Glutamatergic neuron (in vitro differentiated cells): ENCODE results near the gene GPC6. TPM values are rescaled to one million over a fixed set of nuclear protein-coding genes. Genes with fewer than 3 reads are reported as not detected.

Experiments used
- DNase-seq: peaks from one replicate; pipeline ENCODE4 v3.0.0; 2022
- H3K27ac Mint-ChIP-seq: one replicate; pipeline ENCODE4 v1.8.0; 2020; ENCODE audit warnings: mild to moderate bottlenecking, mixed read lengths, inconsistent platforms; ENCODE audit not compliant: unreplicated experiment
- H3K27me3 Mint-ChIP-seq: one replicate; pipeline ENCODE4 v1.8.0; 2020; ENCODE audit warnings: mild to moderate bottlenecking, moderate library complexity, mixed read lengths, inconsistent platforms; ENCODE audit not compliant: unreplicated experiment
- H3K36me3 Mint-ChIP-seq: one replicate; pipeline ENCODE4 v1.8.0; 2020; ENCODE audit warnings: mild to moderate bottlenecking, mixed read lengths, inconsistent platforms; ENCODE audit not compliant: unreplicated experiment
- H3K4me1 Mint-ChIP-seq: one replicate; pipeline ENCODE4 v1.8.0; 2020; ENCODE audit warnings: mild to moderate bottlenecking, low read depth, mixed read lengths, inconsistent platforms; ENCODE audit not compliant: unreplicated experiment
- H3K4me3 Mint-ChIP-seq: one replicate; pipeline ENCODE4 v1.8.0; 2020; ENCODE audit warnings: mild to moderate bottlenecking, mixed read lengths, inconsistent platforms; ENCODE audit not compliant: unreplicated experiment
- H3K9me3 Mint-ChIP-seq: one replicate; pipeline ENCODE4 v1.8.0; 2020; ENCODE audit warnings: mild to moderate bottlenecking, moderate library complexity, mixed read lengths, inconsistent platforms; ENCODE audit not compliant: unreplicated experiment
- total RNA-seq: library from RNA; stranded (reverse); fragmentation: NEBNext Ultra II Directional; extraction: Animal tissue kit (Norgen Biotek cat#: 25700); gene quantifications from one replicate; pipeline ENCODE4 v1.2.1, GENCODE V29; 2021; ENCODE audit not compliant: unreplicated experiment
- TF ChIP-seq, protein P1 (sequence below): fragments of 200-600 bp; sonication (generic); IDR thresholded peaks from one replicate; pipeline ENCODE4 v1.5.0; 2021; ENCODE audit not compliant: partially characterized antibody, unreplicated experiment

GPC6 gene
- total RNA-seq, 1 donor from 2014 or later: 11.8 TPM

GRCh38 chr13:93991569-93991968 is 765.0 kb downstream of the GPC6 start:
- Mint-ChIP-seq H3K4me3 (no peak overlapping the region), H3K9me3 (no peaks in the 10 kb centered on the region), H3K4me1 (no peaks in the 10 kb centered on the region), H3K27ac (no peak overlapping the region), H3K27me3 (no peaks in the 10 kb centered on the region), H3K36me3 (no peaks in the 10 kb centered on the region)
- TF ChIP-seq, protein P1, sequence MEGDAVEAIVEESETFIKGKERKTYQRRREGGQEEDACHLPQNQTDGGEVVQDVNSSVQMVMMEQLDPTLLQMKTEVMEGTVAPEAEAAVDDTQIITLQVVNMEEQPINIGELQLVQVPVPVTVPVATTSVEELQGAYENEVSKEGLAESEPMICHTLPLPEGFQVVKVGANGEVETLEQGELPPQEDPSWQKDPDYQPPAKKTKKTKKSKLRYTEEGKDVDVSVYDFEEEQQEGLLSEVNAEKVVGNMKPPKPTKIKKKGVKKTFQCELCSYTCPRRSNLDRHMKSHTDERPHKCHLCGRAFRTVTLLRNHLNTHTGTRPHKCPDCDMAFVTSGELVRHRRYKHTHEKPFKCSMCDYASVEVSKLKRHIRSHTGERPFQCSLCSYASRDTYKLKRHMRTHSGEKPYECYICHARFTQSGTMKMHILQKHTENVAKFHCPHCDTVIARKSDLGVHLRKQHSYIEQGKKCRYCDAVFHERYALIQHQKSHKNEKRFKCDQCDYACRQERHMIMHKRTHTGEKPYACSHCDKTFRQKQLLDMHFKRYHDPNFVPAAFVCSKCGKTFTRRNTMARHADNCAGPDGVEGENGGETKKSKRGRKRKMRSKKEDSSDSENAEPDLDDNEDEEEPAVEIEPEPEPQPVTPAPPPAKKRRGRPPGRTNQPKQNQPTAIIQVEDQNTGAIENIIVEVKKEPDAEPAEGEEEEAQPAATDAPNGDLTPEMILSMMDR: no peak
- DNase-seq: no peak

DNA sequence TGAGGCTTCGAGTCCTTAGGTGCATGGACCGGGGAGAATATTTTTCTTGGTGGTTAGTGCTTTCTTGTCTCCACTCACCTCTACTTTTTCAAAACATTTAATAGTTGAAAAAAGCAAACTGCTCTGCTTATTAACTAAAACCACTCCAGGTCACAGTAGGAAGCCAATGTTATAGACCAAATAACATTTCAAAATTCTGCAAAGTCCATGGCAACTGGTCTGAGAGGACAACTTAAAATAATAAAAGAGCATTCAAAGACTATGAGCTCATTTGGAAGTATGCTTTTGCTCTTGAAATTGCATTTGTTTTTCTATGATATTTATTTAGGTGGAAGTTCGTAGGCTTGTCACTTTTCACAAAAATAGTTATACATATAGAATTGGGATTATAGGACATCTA is 769.9 kb downstream of the GPC6 start:
- no peaks in the 10 kb centered on the region for H3K9me3 Mint-ChIP-seq
- DNase-seq: no peak
- H3K4me1 Mint-ChIP-seq: no peaks in the 10 kb centered on the region
- H3K27me3 Mint-ChIP-seq: no peaks in the 10 kb centered on the region
- H3K4me3 Mint-ChIP-seq: no peak overlapping the region
- TF ChIP-seq, protein P1: no peak
- no peaks in the 10 kb centered on the region for H3K36me3 Mint-ChIP-seq
- H3K27ac Mint-ChIP-seq: no peak overlapping the region

GRCh38 chr13:94006296-94006695 is 779.7 kb downstream of the GPC6 start:
- Mint-ChIP-seq H3K36me3 (no peaks in the 10 kb centered on the region), H3K9me3 (no peaks in the 10 kb centered on the region), H3K4me3 (no peak overlapping the region), H3K27ac (no peak overlapping the region), H3K4me1 (no peaks in the 10 kb centered on the region), H3K27me3 (no peaks in the 10 kb centered on the region)
- DNase-seq: no peak
- TF ChIP-seq, protein P1: no peak

GRCh38 chr13:94007072-94007471 is 780.5 kb downstream of the GPC6 start:
- TF ChIP-seq, protein P1: no peak
- Mint-ChIP-seq H3K36me3 (no peaks in the 10 kb centered on the region), H3K4me1 (no peaks in the 10 kb centered on the region), H3K9me3 (no peaks in the 10 kb centered on the region), H3K27ac (no peak overlapping the region), H3K4me3 (no peak overlapping the region), H3K27me3 (no peaks in the 10 kb centered on the region)
- DNase-seq: no peak

DNA sequence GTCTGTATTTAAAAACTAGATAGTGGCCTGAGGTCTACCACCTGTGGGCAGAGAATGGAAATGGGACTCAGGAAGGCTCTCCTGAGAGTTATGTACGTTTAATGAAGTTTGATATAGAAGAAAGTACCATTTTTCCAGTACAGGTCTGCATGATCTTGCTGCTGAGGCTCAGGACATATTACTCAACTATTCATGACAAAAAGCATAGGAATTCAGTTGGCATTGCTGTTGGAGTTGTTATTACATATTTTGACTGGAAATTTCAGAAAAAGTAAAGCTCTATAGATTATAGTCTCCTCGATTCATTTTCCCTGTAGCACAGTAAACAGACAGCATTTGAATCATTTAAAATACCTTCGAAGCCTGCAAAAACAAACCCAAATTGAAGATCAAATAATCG is 783.1 kb downstream of the GPC6 start:
- no peaks in the 10 kb centered on the region for H3K36me3 Mint-ChIP-seq
- no peak for DNase-seq
- TF ChIP-seq, protein P1: no peak
- no peak overlapping the region for H3K27ac Mint-ChIP-seq
- no peaks in the 10 kb centered on the region for H3K4me1 Mint-ChIP-seq
- no peak overlapping the region for H3K4me3 Mint-ChIP-seq
- no peaks in the 10 kb centered on the region for H3K9me3 Mint-ChIP-seq
- no peaks in the 10 kb centered on the region for H3K27me3 Mint-ChIP-seq
